NOMO-1 (cell line): ENCODE data around the gene C2orf69.
"Not testable (repeated sequence)": the region's sequence is repeated elsewhere in the genome, so short reads cannot be mapped to it uniquely, and the experiment has no call there.

ENCODE experiments used
- DNase-seq, 2 experiments: peaks; one replicate each; lab custom pipeline; 2025; ENCODE audit not compliant: unreplicated experiment in 2 of 2; lab: John Stamatoyannopoulos, UW

The C2orf69 gene

GRCh38 chr2:199912553-199913114, 1.5 kb downstream of the C2orf69 start:
- not testable (repeated sequence) for DNase-seq

- no peak for DNase-seq
Measured at GRCh38 chr2:199914372-199914958, 3.4 kb downstream of the C2orf69 start.

GRCh38 chr2:199916980-199917379, 5.9 kb downstream of the C2orf69 start:
- no peak for DNase-seq

GRCh38 chr2:199922856-199923255, 11.8 kb downstream of the C2orf69 start:
- DNase-seq, result peak; percentile 36 to 40

GRCh38 chr2:199923924-199924323, 12.8 kb downstream of the C2orf69 start:
- DNase-seq, result no peak

- no peak for DNase-seq
Measured at GRCh38 chr2:199926806-199927205, 15.7 kb downstream of the C2orf69 start.

GRCh38 chr2:199928226-199928625, 17.1 kb downstream of the C2orf69 start:
- no peak for DNase-seq

GRCh38 chr2:199928626-199929025, 17.5 kb downstream of the C2orf69 start:
- no peak for DNase-seq

GRCh38 chr2:199929262-199929661, 18.2 kb downstream of the C2orf69 start:
- DNase-seq, result no peak

- no peak for DNase-seq
Measured at GRCh38 chr2:199932312-199932855, 21.3 kb downstream of the C2orf69 start.

GRCh38 chr2:199933466-199933865, 22.4 kb downstream of the C2orf69 start:
- no peak for DNase-seq

- no peak for DNase-seq
Measured at GRCh38 chr2:199936554-199936953, 25.5 kb downstream of the C2orf69 start.

- DNase-seq, result peak; percentile 49 to 64
Measured at GRCh38 chr2:199940373-199940772, 29.3 kb downstream of the C2orf69 start.

- DNase-seq, result no peak
Measured at GRCh38 chr2:199943373-199943772, 32.3 kb downstream of the C2orf69 start.

GRCh38 chr2:199946196-199946595, 35.1 kb downstream of the C2orf69 start:
- no peak for DNase-seq

- no peak for DNase-seq
Measured at GRCh38 chr2:199946836-199947235, 35.7 kb downstream of the C2orf69 start.

GRCh38 chr2:199950396-199950795, 39.3 kb downstream of the C2orf69 start:
- DNase-seq, result no peak

- DNase-seq, result no peak
Measured at GRCh38 chr2:199951023-199951422, 39.9 kb downstream of the C2orf69 start.

- peak in 1 of 2 experiments; percentile 66 for DNase-seq
Measured at GRCh38 chr2:199955007-199955338, 43.9 kb downstream of the C2orf69 start.

- DNase-seq, result peak; percentile 81
Measured at GRCh38 chr2:199955339-199956061, 44.4 kb downstream of the C2orf69 start, which contains the start of the genes MAIP1 and TYW5. TSS of gene MAIP1 (plus strand) at chr2:199955582. CDS start at chr2:199955799, 217 bp downstream. TSS of gene TYW5 (minus strand) at chr2:199955491. CDS start at chr2:199955470, 21 bp downstream.

GRCh38 chr2:199956062-199956380, 44.9 kb downstream of the C2orf69 start:
- no peak for DNase-seq

- DNase-seq, result no peak
Measured at GRCh38 chr2:199958014-199958413, 46.9 kb downstream of the C2orf69 start.
